Measurements from ENCODE around the gene NDUFA6. TPM values are rescaled to one million over a fixed set of nuclear protein-coding genes. Genes with fewer than 3 reads are reported as not detected.
"Not testable (repeated sequence)": the region's sequence is repeated elsewhere in the genome, so short reads cannot be mapped to it uniquely, and the experiment has no call there.

The NDUFA6 gene
- 62.2 to 70.7 TPM (median 66.3 TPM) in 3 replicates for total RNA-seq
- long read RNA-seq, transcript NDUFA6-202 (3 exons, 1,256 nt), result major isoform, 176 of 180 reads
- long read RNA-seq, partial matches to known transcripts, result 0 of 180 reads
- long read RNA-seq, other reads (novel, unspliced or antisense), result 4 of 180 reads

GRCh38 chr22:42090596-42091454 is at the start of gene NDUFA6:
TSS of gene NDUFA6 (minus strand) at chr22:42090772. CDS start at chr22:42090744, 28 bp downstream.
- peaks cover 8% of the 10 kb centered on the region for H3K36me3 Mint-ChIP-seq (ENCODE audit: low read depth)
- peak within 1 kb of the TSS; percentile 99 for H3K27ac Mint-ChIP-seq (ENCODE audit: unreplicated experiment)
- H3K27me3 Mint-ChIP-seq (ENCODE audit: low read depth), result no peaks in the 10 kb centered on the region
- H3K4me1 Mint-ChIP-seq (ENCODE audit: low read depth), result peaks cover 22% of the 10 kb centered on the region
- DNase-seq (ENCODE audit: low spot score), result peak; percentile 99
- peak within 1 kb of the TSS; percentile 96 for H3K4me3 Mint-ChIP-seq (ENCODE audit: unreplicated experiment)
- TF ChIP-seq CTCF (IDR thresholded peaks at IDR 0.05), result peak; percentile 98
- H3K9me3 Mint-ChIP-seq (ENCODE audit: low read depth), result peaks cover 3% of the 10 kb centered on the region

GRCh38 chr22:42140153-42140552 is 49.6 kb upstream of the NDUFA6 start:
- not testable (repeated sequence) for H3K9me3 Mint-ChIP-seq (ENCODE audit: low read depth); H3K27ac Mint-ChIP-seq (ENCODE audit: unreplicated experiment); H3K27me3 Mint-ChIP-seq (ENCODE audit: low read depth); H3K4me1 Mint-ChIP-seq (ENCODE audit: low read depth); H3K4me3 Mint-ChIP-seq (ENCODE audit: unreplicated experiment); DNase-seq (ENCODE audit: low spot score); H3K36me3 Mint-ChIP-seq (ENCODE audit: low read depth)

- H3K9me3 Mint-ChIP-seq (ENCODE audit: low read depth); H3K27me3 Mint-ChIP-seq (ENCODE audit: low read depth); H3K36me3 Mint-ChIP-seq (ENCODE audit: low read depth); H3K4me3 Mint-ChIP-seq (ENCODE audit: unreplicated experiment); DNase-seq (ENCODE audit: low spot score); H3K27ac Mint-ChIP-seq (ENCODE audit: unreplicated experiment); H3K4me1 Mint-ChIP-seq (ENCODE audit: low read depth): not testable (repeated sequence)
These were observed 48.9 kb upstream of the NDUFA6 start for GRCh38 chr22:42139508-42139907.

- Mint-ChIP-seq H3K4me1 (ENCODE audit: low read depth) (no peaks in the 10 kb centered on the region), H3K4me3 (ENCODE audit: unreplicated experiment) (no peak overlapping the region), H3K9me3 (ENCODE audit: low read depth) (no peaks in the 10 kb centered on the region), H3K27me3 (ENCODE audit: low read depth) (no peaks in the 10 kb centered on the region), H3K36me3 (ENCODE audit: low read depth) (peaks cover 2% of the 10 kb centered on the region), H3K27ac (ENCODE audit: unreplicated experiment) (no peak overlapping the region)
- no peak for TF ChIP-seq CTCF (IDR thresholded peaks at IDR 0.05)
- DNase-seq (ENCODE audit: low spot score), result no peak
These were observed 48.4 kb upstream of the NDUFA6 start for GRCh38 chr22:42138972-42139371.

- H3K4me1 Mint-ChIP-seq (ENCODE audit: low read depth), result no peaks in the 10 kb centered on the region
- H3K9me3 Mint-ChIP-seq (ENCODE audit: low read depth), result no peaks in the 10 kb centered on the region
- TF ChIP-seq CTCF (IDR thresholded peaks at IDR 0.05), result no peak
- H3K36me3 Mint-ChIP-seq (ENCODE audit: low read depth), result peaks cover 2% of the 10 kb centered on the region
- H3K4me3 Mint-ChIP-seq (ENCODE audit: unreplicated experiment), result no peak overlapping the region
- no peak overlapping the region for H3K27ac Mint-ChIP-seq (ENCODE audit: unreplicated experiment)
- no peaks in the 10 kb centered on the region for H3K27me3 Mint-ChIP-seq (ENCODE audit: low read depth)
- DNase-seq (ENCODE audit: low spot score), result no peak
These were observed 47.7 kb upstream of the NDUFA6 start for GRCh38 chr22:42138122-42138770.

- DNase-seq (ENCODE audit: low spot score); H3K27me3 Mint-ChIP-seq (ENCODE audit: low read depth); H3K27ac Mint-ChIP-seq (ENCODE audit: unreplicated experiment); H3K4me3 Mint-ChIP-seq (ENCODE audit: unreplicated experiment); H3K4me1 Mint-ChIP-seq (ENCODE audit: low read depth); H3K9me3 Mint-ChIP-seq (ENCODE audit: low read depth); H3K36me3 Mint-ChIP-seq (ENCODE audit: low read depth): not testable (repeated sequence)
These were observed 45.1 kb upstream of the NDUFA6 start for GRCh38 chr22:42135688-42136087.
